Caki2 (cell line): ENCODE data around the gene KCND1. TPM values are rescaled to one million over a fixed set of nuclear protein-coding genes. Genes with fewer than 3 reads are reported as not detected.

ENCODE experiments used
- DNase-seq: peaks from one replicate; pipeline ENCODE4 v3.0.0-alpha.2; 2015; ENCODE audit warnings: low read depth
- in situ Hi-C: cut with HindIII; loops from 2 replicates; pipeline ENCODE4 v1.10.0; 2016; ENCODE audit warnings: low sequenced_read_pairs, low pct_unique_long_range_greater_than_20kb, mixed read lengths
- total RNA-seq: library from RNA; depleted of rRNA; stranded (reverse); fragments of >200 nt; shearing (Covaris generic); gene quantifications from 2 replicates; pipeline ENCODE4 v1.2.3, GENCODE V29; 2014; ENCODE audit warnings: low replicate concordance; rRNA removed

Gene KCND1
- total RNA-seq, 1 experiment from 2014 or later = 0.24 TPM

- no peak for DNase-seq
- in situ Hi-C loops = no loop called here
Measured at GRCh38 chrX:48919360-48919841, 52.2 kb downstream of the KCND1 start.

DNA sequence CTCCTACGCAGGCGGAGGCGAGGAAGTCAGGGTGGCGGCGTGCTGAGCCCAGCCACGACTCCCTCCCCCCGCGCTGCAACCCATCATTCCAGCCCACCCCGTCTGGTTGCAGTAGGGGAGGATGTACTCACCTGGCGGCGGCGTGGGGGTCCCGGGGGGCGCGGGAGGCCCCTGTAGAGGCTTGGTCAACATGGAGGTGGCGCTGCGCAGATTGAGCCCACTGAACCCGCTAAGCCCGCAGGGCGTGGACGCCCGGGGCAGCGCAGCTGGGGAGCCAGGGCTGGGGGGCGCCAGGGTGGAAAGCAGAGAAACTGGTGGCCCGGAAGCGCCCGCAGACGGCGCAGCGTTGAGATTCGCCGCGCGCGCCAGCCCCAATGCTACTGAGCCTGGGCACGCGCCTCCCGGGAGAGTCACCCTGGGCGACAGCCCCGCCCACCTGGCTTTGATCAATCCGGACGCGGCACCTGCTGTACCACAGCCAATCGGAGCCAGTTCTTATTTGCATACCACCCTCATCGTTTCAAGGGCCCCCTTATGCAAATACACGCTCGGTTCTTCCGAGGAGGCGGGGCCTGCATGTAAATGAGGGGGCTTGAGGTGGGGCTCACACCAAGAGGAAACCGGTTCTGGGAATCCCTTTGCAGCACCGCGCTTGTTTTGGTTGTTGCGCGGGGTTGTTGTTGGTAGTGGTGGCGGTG is 52.9 kb downstream of the KCND1 start, which contains the start of gene PIM2:
TSS of gene PIM2 (minus strand) at position 382 of the 698 bp plus-strand sequence. CDS start at position 192, 190 bp downstream.
- DNase-seq = peak; percentile 89
- in situ Hi-C loops = no loop called here

- DNase-seq = no peak
- in situ Hi-C loops = no loop called here
Measured at GRCh38 chrX:48918301-48918642, 53.4 kb downstream of the KCND1 start.

- DNase-seq = peak; percentile 95
- in situ Hi-C loops = no loop called here
Measured at GRCh38 chrX:48917139-48918001, 54.3 kb downstream of the KCND1 start.

GRCh38 chrX:48914593-48915493 is 56.8 kb downstream of the KCND1 start:
- no peak for DNase-seq
- in situ Hi-C loops = no loop called here

- in situ Hi-C loops = no loop called here
- DNase-seq = no peak
Measured at GRCh38 chrX:48913605-48914366, 57.9 kb downstream of the KCND1 start.

GRCh38 chrX:48911412-48912182 is 60.0 kb downstream of the KCND1 start, which contains the start of gene SLC35A2:
TSS of gene SLC35A2 (minus strand) at chrX:48911646. CDS start at chrX:48911636, 10 bp downstream.
- in situ Hi-C loops = no loop called here
- DNase-seq = peak; percentile 83

Other genes with a start within 250 kb of the KCND1 start
- not detected in 2 replicates for gene GLOD5, start 210.1 kb downstream of the KCND1 start, total RNA-seq
- gene GATA1, start 185.3 kb downstream of the KCND1 start, total RNA-seq = not detected in 2 replicates
- gene HDAC6, start 169.8 kb downstream of the KCND1 start, total RNA-seq = 64.4 and 101 TPM in 2 replicates
- not detected in 2 replicates for gene ERAS, start 145.3 kb downstream of the KCND1 start, total RNA-seq
- 93.6 and 112 TPM in 2 replicates for gene PCSK1N, start 136.2 kb downstream of the KCND1 start, total RNA-seq
- 94.1 and 114 TPM in 2 replicates for gene TIMM17B, start 74.1 kb downstream of the KCND1 start, total RNA-seq
- 68.5 and 86.5 TPM in 2 replicates for gene PQBP1, start 73.9 kb downstream of the KCND1 start, total RNA-seq
- 13.8 and 33.1 TPM in 2 replicates for gene SLC35A2, start 60.2 kb downstream of the KCND1 start, total RNA-seq
- gene PIM2, start 52.8 kb downstream of the KCND1 start, total RNA-seq = 17.8 and 27.2 TPM in 2 replicates
- gene OTUD5, start 14.2 kb downstream of the KCND1 start, total RNA-seq = 46.2 and 48.7 TPM in 2 replicates
- 17.2 and 17.8 TPM in 2 replicates for gene GRIPAP1, start 30.4 kb upstream of the KCND1 start, total RNA-seq
- 42.5 and 74.2 TPM in 2 replicates for gene TFE3, start 71.5 kb upstream of the KCND1 start, total RNA-seq
- gene CCDC120, start 87.2 kb upstream of the KCND1 start, total RNA-seq = not detected in 2 replicates
- 1.9 and 4.4 TPM in 2 replicates for gene PRAF2, start 102.2 kb upstream of the KCND1 start, total RNA-seq
- gene WDR45, start 108.0 kb upstream of the KCND1 start, total RNA-seq = 22.3 and 34.1 TPM in 2 replicates
- 32.6 and 46.4 TPM in 2 replicates for gene GPKOW, start 151.9 kb upstream of the KCND1 start, total RNA-seq
- gene MAGIX, start 190.9 kb upstream of the KCND1 start, total RNA-seq = 1.7 and 7.6 TPM in 2 replicates
- 72.9 and 86.3 TPM in 2 replicates for gene PLP2, start 200.1 kb upstream of the KCND1 start, total RNA-seq
- gene PRICKLE3, start 214.5 kb upstream of the KCND1 start, total RNA-seq = 6.1 and 55.0 TPM in 2 replicates
- gene SYP, start 228.3 kb upstream of the KCND1 start, total RNA-seq = not detected in 2 replicates